Endothelial cell of umbilical vein (primary cell): ENCODE results near the gene WDR76. TPM values are rescaled to one million over a fixed set of nuclear protein-coding genes. Genes with fewer than 3 reads are reported as not detected.

Source experiments
- BruUV-seq: library from RNA; stranded (reverse); fragments of 400-500 nt; replicated peaks from 2 replicates; lab custom pipeline; 2021; lab: Mats Ljungman, UMichigan
- CTCF ChIA-PET: fragments of 300-600, 350-600 bp; sonication (Branson Sonifier 250); formaldehyde crosslinking; loops from one replicate; lab custom pipeline; 2021; ENCODE audit warnings: antibody characterized with exemption, inconsistent platforms; lab: Charles Lee
- POLR2A ChIA-PET: fragments of 300-600, 350-600 bp; sonication (Branson Sonifier 250); formaldehyde crosslinking; loops from one replicate; lab custom pipeline; 2021; ENCODE audit warnings: antibody characterized with exemption, inconsistent platforms; lab: Charles Lee
- DNase-seq: peaks from one replicate; pipeline ENCODE4 v3.0.0-alpha.2; 2011; ENCODE audit warnings: low read depth, low spot score
- FAIRE-seq: peaks from 2 replicates; lab custom pipeline; 2011; peaks lifted over from hg19 to GRCh38; lab: Jason Lieb, UNC
- H2AFZ ChIP-seq: 2 replicates; pipeline ENCODE4 v1.6.0; 2012; ENCODE audit warnings: low read depth, low read length, control low read depth, inconsistent platforms
- H3K27ac ChIP-seq: 2 replicates; pipeline ENCODE4 v1.5.1; 2011; ENCODE audit warnings: low read depth, mild to moderate bottlenecking, control low read depth, low read length, moderate library complexity; ENCODE audit not compliant: insufficient read depth
- H3K27me3 ChIP-seq, 2 experiments: 2 replicates each; pipeline versions ENCODE4 v1.6.0 to v1.6.1; 2011; ENCODE audit warnings: low read length in 2 of 2, mixed read lengths in 1 of 2; ENCODE audit not compliant: control insufficient read depth in 2 of 2, insufficient read depth in 2 of 2
- H3K36me3 ChIP-seq, 2 experiments: 2 replicates in 1 of 2; 3 replicates in 1 of 2; pipeline ENCODE4 v1.5.1; 2011; ENCODE audit warnings: low read length in 2 of 2, mild to moderate bottlenecking in 1 of 2, moderate library complexity in 1 of 2; ENCODE audit not compliant: control insufficient read depth in 2 of 2, insufficient read depth in 2 of 2; ENCODE audit errors: extremely low read depth in 1 of 2
- H3K4me1 ChIP-seq: 3 replicates; pipeline ENCODE4 v1.5.1; 2011; ENCODE audit warnings: mild to moderate bottlenecking, low read length; ENCODE audit not compliant: control insufficient read depth, insufficient read depth; ENCODE audit errors: extremely low read depth
- H3K4me2 ChIP-seq: 2 replicates; pipeline ENCODE4 v1.6.1; 2011; ENCODE audit warnings: low read length, control low read depth, mixed read lengths; ENCODE audit not compliant: insufficient read depth
- H3K4me3 ChIP-seq, 3 experiments: fragments of 200-600 bp in 1 of 3; sonication (generic), shearing (Covaris generic) in 1 of 3; replicated peaks in 1 of 3; 2 replicates each; pipeline ENCODE4 v1.5.1; 2011 to 2016; ENCODE audit warnings: control low read depth in 3 of 3, low read length in 3 of 3, mild to moderate bottlenecking in 2 of 3, inconsistent platforms in 1 of 3, low read depth in 1 of 3, moderate library complexity in 1 of 3; ENCODE audit not compliant: insufficient read depth in 1 of 3
- H3K79me2 ChIP-seq: 2 replicates; pipeline ENCODE4 v1.6.0; 2012; ENCODE audit warnings: low read length, inconsistent platforms; ENCODE audit not compliant: control insufficient read depth, insufficient read depth
- H3K9ac ChIP-seq: replicated peaks from 2 replicates; pipeline ENCODE3; 2011; ENCODE audit warnings: low read length, control low read depth; ENCODE audit not compliant: insufficient read depth; ENCODE audit errors: extremely low read depth
- H3K9me1 ChIP-seq: replicated peaks from 3 replicates; pipeline ENCODE4 v1.6.0; 2011; ENCODE audit warnings: mild to moderate bottlenecking, low read length; ENCODE audit not compliant: control insufficient read depth, insufficient read depth; ENCODE audit errors: extremely low read depth
- H3K9me3 ChIP-seq: replicated peaks from 2 replicates; pipeline ENCODE4 v1.5.1; 2012; ENCODE audit warnings: low read length, inconsistent platforms; ENCODE audit not compliant: control insufficient read depth, insufficient read depth
- H4K20me1 ChIP-seq: replicated peaks from 2 replicates; pipeline ENCODE3; 2011; ENCODE audit warnings: mild to moderate bottlenecking, low read length; ENCODE audit not compliant: control insufficient read depth, insufficient read depth; ENCODE audit errors: extremely low read depth
- CTCF ChIP-seq, 2 donors: IDR thresholded peaks; 1 replicate in 1 of 2; 2 replicates in 1 of 2; pipeline ENCODE4 v1.5.1; 2011; ENCODE audit warnings: low read length in 2 of 2, mild to moderate bottlenecking in 2 of 2, moderate library complexity in 2 of 2, control low read depth in 1 of 2, inconsistent platforms in 1 of 2, low read depth in 1 of 2; ENCODE audit not compliant: insufficient read depth in 1 of 2; ENCODE audit errors: extremely low read depth in 1 of 2
- EZH2 ChIP-seq: IDR thresholded peaks from 2 replicates; pipeline ENCODE4 v1.6.1; 2012; ENCODE audit warnings: borderline replicate concordance, low read depth, mild to moderate bottlenecking, moderate library complexity, low read length, inconsistent platforms; ENCODE audit not compliant: severe bottlenecking
- FOS ChIP-seq: IDR thresholded peaks from 2 replicates; pipeline ENCODE4 v1.6.1; 2011; ENCODE audit warnings: mild to moderate bottlenecking, low read length, moderate library complexity, borderline replicate concordance; ENCODE audit not compliant: insufficient read depth
- GATA2 ChIP-seq: IDR thresholded peaks from 2 replicates; pipeline ENCODE4 v1.7.0; 2011; ENCODE audit warnings: low read depth, mild to moderate bottlenecking, moderate library complexity, mixed read lengths, low read length; ENCODE audit not compliant: insufficient read length, insufficient read depth
- JUN ChIP-seq: IDR thresholded peaks from 2 replicates; pipeline ENCODE4 v1.6.1; 2011; ENCODE audit warnings: borderline replicate concordance, low read depth; ENCODE audit not compliant: insufficient read length, insufficient read depth
- MAX ChIP-seq: IDR thresholded peaks from 2 replicates; pipeline ENCODE4 v1.6.1; 2011; ENCODE audit not compliant: insufficient read depth, insufficient read length
- MYC ChIP-seq: IDR thresholded peaks from one replicate; pipeline ENCODE4 v1.6.1; 2011; ENCODE audit warnings: mild to moderate bottlenecking, low read depth, low read length
- POLR2A ChIP-seq: IDR thresholded peaks from 2 replicates; pipeline ENCODE4 v1.6.1; 2012; ENCODE audit warnings: low read depth, mild to moderate bottlenecking, control low read depth, low read length
- POLR2AphosphoS5 ChIP-seq: IDR thresholded peaks from 2 replicates; pipeline ENCODE4 v1.6.1; 2012; ENCODE audit warnings: low read depth, mild to moderate bottlenecking, control low read depth, low read length, moderate library complexity; ENCODE audit not compliant: insufficient read depth
- dilution Hi-C: fragments of 300-500 bp; cut with MboI; formaldehyde crosslinking; loops from one replicate; pipeline ENCODE4 v1.15.0; 2019; ENCODE audit warnings: low sequenced_read_pairs; ENCODE audit not compliant: extremely low pct_ligation_motif_present
- intact Hi-C: fragments of 100-400 bp; cut with micrococcal nuclease; formaldehyde crosslinking; loops from one replicate; pipeline ENCODE4 v1.10.0; 2022
- polyA plus RNA-seq, 4 experiments: library from polyadenylated mRNA; depleted of rRNA in 3 of 4; stranded (reverse) in 3 of 4; unstranded in 1 of 4; fragments of >200 nt; gene quantifications; 2 replicates each; pipeline versions ENCODE4 v1.2.1 to v1.2.3, GENCODE V29; 2011 to 2012; ENCODE audit warnings: missing spikeins in 1 of 4
- total RNA-seq: library from RNA; stranded (reverse); gene quantifications from 2 replicates; pipeline ENCODE4 v1.2.3, GENCODE V29; 2021

Gene WDR76
- total and polyA plus RNA-seq, 2 donors (not counting 3 experiments of a cell fraction or from before 2014, with no cell fraction given): 3.1 to 25.2 TPM

DNA sequence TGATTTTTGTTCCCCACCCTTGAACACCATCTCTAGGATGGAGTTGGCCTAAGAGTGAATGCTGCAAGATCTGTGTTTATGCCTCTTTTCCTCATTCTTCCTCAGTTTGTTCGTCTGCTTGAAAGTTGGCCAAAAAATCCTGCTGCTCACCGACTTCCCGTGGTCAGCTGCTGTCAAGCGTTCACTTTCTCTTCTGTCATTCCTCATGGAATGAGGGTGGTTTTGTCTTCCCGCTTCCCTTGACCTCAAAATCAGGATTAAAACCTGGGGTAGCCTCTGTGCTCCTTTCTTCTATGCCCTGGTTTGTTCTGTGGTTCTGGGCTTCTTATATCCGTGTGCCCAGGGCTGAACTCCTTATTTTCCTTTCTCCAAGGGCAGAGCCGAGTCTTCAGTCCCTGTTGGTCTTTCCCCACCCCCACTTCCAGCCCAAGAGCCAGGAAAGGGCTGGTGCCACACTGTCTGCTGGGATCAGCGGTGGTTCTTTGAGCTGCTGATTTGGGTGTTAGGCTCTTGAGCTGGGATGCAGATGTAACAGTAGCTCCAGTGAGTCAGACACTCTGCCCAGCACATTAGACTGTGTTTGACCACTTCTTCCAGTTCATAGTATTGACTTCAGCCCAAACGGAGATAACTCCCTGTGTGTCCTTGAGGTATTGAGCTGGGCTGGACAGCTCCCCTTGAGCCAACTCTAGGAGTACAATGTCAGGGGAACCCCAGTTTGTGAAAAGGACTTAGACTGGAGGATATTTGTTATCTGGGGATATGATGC is 32.3 kb upstream of the WDR76 start:
- Histone ChIP-seq H3K79me2 (peaks cover 31% of the 10 kb centered on the region), H2AFZ (no peak overlapping the region), H3K9ac (no peak overlapping the region), H4K20me1 (no peaks in the 10 kb centered on the region), H3K9me3 (no peaks in the 10 kb centered on the region), H3K4me1 (peaks cover 21% of the 10 kb centered on the region), H3K36me3 (peaks cover 21 to 26% of the 10 kb centered on the region in 2 experiments), H3K27me3 (no peaks in the 10 kb centered on the region), H3K9me1 (no peaks in the 10 kb centered on the region), H3K4me3 (no peak overlapping the region), H3K4me2 (peak overlapping the region; percentile 36), H3K27ac (peak overlapping the region; percentile 7)
- POLR2A ChIA-PET: no interaction called here
- intact Hi-C loops: no loop called here
- DNase-seq (peak; percentile 9), FAIRE-seq (peak; percentile 84)
- BruUV-seq: no TSS peak
- CTCF ChIA-PET: interaction anchor here (0.8 to 1.1 kb wide), 2 partner anchors 18 to 707 kb away, joined by 3 to 4 read pairs; partner anchors contain the start of gene ELL3
- dilution Hi-C loops: no loop called here
- TF ChIP-seq GATA2 (no peak), MAX (no peak), POLR2AphosphoS5 (no peak), POLR2A (no peak), MYC (no peak), JUN (no peak), FOS (no peak), CTCF (IDR thresholded peaks at IDR 0.05; ENCODE audit: extremely low read depth in 1 of 2, insufficient read depth in 1 of 2, low read depth in 1 of 2, low read length in 2 of 2) (no peak), EZH2 (no peak)
